Measurements from ENCODE around the gene KRTAP10-12.

GRCh38 chr21:44727321-44727720 lies 30.3 kb downstream of the KRTAP10-12 start:
- no peak for TF ChIP-seq POLR2A (IDR thresholded peaks at IDR 0.05)
- TF ChIP-seq, protein P1, sequence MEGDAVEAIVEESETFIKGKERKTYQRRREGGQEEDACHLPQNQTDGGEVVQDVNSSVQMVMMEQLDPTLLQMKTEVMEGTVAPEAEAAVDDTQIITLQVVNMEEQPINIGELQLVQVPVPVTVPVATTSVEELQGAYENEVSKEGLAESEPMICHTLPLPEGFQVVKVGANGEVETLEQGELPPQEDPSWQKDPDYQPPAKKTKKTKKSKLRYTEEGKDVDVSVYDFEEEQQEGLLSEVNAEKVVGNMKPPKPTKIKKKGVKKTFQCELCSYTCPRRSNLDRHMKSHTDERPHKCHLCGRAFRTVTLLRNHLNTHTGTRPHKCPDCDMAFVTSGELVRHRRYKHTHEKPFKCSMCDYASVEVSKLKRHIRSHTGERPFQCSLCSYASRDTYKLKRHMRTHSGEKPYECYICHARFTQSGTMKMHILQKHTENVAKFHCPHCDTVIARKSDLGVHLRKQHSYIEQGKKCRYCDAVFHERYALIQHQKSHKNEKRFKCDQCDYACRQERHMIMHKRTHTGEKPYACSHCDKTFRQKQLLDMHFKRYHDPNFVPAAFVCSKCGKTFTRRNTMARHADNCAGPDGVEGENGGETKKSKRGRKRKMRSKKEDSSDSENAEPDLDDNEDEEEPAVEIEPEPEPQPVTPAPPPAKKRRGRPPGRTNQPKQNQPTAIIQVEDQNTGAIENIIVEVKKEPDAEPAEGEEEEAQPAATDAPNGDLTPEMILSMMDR (IDR thresholded peaks at IDR 0.05), result no peak

All from transverse colon (tissue), 3 donors.